ENCODE data around the gene PNLIPRP3.

PNLIPRP3 gene

DNA sequence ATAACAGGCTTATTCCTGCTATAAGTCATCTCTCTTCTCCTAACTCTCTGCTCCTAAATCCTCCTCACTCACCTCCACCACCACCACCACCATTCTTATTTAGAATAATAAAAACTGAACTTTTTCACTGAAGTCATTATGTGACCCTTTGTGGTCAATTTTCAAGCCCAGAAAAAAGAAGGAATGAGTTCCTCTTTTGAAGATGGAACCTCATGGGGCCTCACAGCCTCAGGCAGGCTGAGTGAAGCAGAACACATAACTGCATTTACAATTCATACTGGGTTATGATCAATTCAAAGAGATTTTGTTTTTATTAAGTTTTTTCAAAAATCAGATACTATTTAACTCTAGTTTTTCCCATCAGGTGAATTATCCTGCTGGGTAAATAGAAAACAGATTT, 29.8 kb downstream of the PNLIPRP3 start:
- H3K4me3 Mint-ChIP-seq, result no peak overlapping the region
- DNase-seq, result no peak
- no peaks in the 10 kb centered on the region for H3K4me1 Mint-ChIP-seq
- H3K27ac Mint-ChIP-seq, result no peak overlapping the region
- no peaks in the 10 kb centered on the region for H3K36me3 Mint-ChIP-seq (ENCODE audit: low read depth)
- TF ChIP-seq CTCF (IDR thresholded peaks at IDR 0.05), result no peak
- H3K27me3 Mint-ChIP-seq (ENCODE audit: low read depth, poor library complexity), result peaks cover 12% of the 10 kb centered on the region
- H3K9me3 Mint-ChIP-seq, result peaks cover 4% of the 10 kb centered on the region

DNA sequence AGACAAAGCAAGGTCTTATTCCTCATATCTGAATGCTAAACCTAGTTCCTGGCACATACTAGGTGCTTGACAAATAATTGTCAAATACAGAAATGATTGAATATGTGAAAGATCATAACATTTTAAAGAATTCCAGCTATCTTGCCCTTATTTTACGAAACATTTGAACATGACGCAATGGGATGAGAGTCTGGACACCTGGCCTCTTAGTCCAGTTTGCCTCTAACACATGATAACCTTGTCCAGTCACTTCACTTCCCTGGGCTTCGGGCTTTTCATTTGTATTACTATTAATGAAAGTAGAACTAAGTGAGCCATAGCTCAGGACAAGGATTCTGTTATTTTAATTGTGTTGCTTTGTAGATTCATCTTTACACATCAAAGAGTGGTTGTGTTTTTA, 32.6 kb downstream of the PNLIPRP3 start:
- TF ChIP-seq CTCF (IDR thresholded peaks at IDR 0.05), result no peak
- Mint-ChIP-seq H3K27me3 (ENCODE audit: low read depth, poor library complexity) (peaks cover 19% of the 10 kb centered on the region), H3K4me1 (peaks cover 4% of the 10 kb centered on the region), H3K9me3 (no peaks in the 10 kb centered on the region), H3K36me3 (ENCODE audit: low read depth) (no peaks in the 10 kb centered on the region), H3K27ac (no peak overlapping the region), H3K4me3 (no peak overlapping the region)
- no peak for DNase-seq

GRCh38 chr10:116461680-116462079, 34.0 kb downstream of the PNLIPRP3 start:
- Mint-ChIP-seq H3K36me3 (ENCODE audit: low read depth) (no peaks in the 10 kb centered on the region), H3K9me3 (no peaks in the 10 kb centered on the region), H3K27ac (no peak overlapping the region), H3K4me3 (no peak overlapping the region), H3K27me3 (ENCODE audit: low read depth, poor library complexity) (peaks cover 15% of the 10 kb centered on the region), H3K4me1 (peaks cover 4% of the 10 kb centered on the region)
- TF ChIP-seq CTCF (IDR thresholded peaks at IDR 0.05), result no peak
- no peak for DNase-seq

- Mint-ChIP-seq H3K4me1 (peaks cover 4% of the 10 kb centered on the region), H3K4me3 (no peak overlapping the region), H3K36me3 (ENCODE audit: low read depth) (no peaks in the 10 kb centered on the region), H3K27me3 (ENCODE audit: low read depth, poor library complexity) (peaks cover 15% of the 10 kb centered on the region), H3K27ac (no peak overlapping the region), H3K9me3 (no peaks in the 10 kb centered on the region)
- DNase-seq, result no peak
- no peak for TF ChIP-seq CTCF (IDR thresholded peaks at IDR 0.05)
These were observed 36.6 kb downstream of the PNLIPRP3 start for GRCh38 chr10:116464257-116464656.

GRCh38 chr10:116465546-116465945, 37.9 kb downstream of the PNLIPRP3 start:
- no peak for TF ChIP-seq CTCF (IDR thresholded peaks at IDR 0.05)
- Mint-ChIP-seq H3K4me3 (no peak overlapping the region), H3K36me3 (ENCODE audit: low read depth) (no peaks in the 10 kb centered on the region), H3K27ac (no peak overlapping the region), H3K27me3 (ENCODE audit: low read depth, poor library complexity) (peaks cover 15% of the 10 kb centered on the region), H3K9me3 (no peaks in the 10 kb centered on the region), H3K4me1 (peaks cover 4% of the 10 kb centered on the region)
- DNase-seq, result no peak

DNA sequence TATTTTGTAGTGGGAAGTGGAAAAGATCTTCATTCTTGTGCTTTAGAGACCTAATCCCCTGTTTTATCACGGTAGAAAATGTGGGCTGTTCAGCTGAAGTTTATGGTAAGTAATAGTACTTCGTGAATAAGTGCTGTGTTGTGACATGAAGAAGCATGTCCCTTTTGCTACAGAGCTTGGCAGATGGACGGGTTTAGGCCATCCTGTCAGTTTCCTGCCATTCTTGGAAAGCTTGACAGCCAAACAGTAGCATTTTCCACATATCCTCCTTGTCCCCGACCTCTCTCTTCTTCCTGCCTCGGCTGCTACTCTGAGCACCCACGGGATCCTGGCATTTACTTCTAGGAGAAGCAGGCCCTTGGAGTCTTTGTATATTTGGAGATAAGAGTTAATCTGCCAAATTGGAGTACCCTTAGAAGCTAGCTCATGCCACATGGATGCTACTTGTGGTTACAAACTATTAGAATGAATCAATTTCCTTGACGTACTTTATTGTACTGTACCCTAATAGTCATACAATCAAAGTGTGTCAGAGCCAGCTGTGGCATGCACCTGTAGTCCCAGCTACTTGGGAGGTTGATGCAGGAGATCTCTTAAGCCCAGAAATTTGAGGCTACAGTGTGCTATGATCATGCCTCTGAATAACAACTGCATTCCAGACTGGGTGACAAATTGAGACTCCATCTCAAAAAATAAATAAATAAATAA, 39.2 kb downstream of the PNLIPRP3 start:
- Mint-ChIP-seq H3K27me3 (ENCODE audit: low read depth, poor library complexity) (peaks cover 13% of the 10 kb centered on the region), H3K36me3 (ENCODE audit: low read depth) (no peaks in the 10 kb centered on the region), H3K27ac (no peak overlapping the region), H3K4me3 (no peak overlapping the region), H3K9me3 (no peaks in the 10 kb centered on the region), H3K4me1 (peaks cover 4% of the 10 kb centered on the region)
- no peak for DNase-seq
- no peak for TF ChIP-seq CTCF (IDR thresholded peaks at IDR 0.05)

All from nephron progenitor cell (in vitro differentiated cells).